Measurements from ENCODE around the gene GPR87.

Gene GPR87

GRCh38 chr3:151281671-151282324, 34.8 kb downstream of the GPR87 start:
- DNase-seq = no peak

GRCh38 chr3:151278230-151278629, 38.4 kb downstream of the GPR87 start, which contains the start of gene P2RY14:
Gene P2RY14 (minus strand): TSS chr3:151278542. CDS start chr3:151214316, 64,226 bp downstream.
- DNase-seq = peak; percentile 22

GRCh38 chr3:151276687-151277042, 40.0 kb downstream of the GPR87 start:
- DNase-seq = peak; percentile 63

GRCh38 chr3:151276038-151276686, 40.5 kb downstream of the GPR87 start:
- DNase-seq = no peak

- no peak for DNase-seq
Measured at GRCh38 chr3:151275091-151275490, 41.5 kb downstream of the GPR87 start.

GRCh38 chr3:151269631-151270030, 47.0 kb downstream of the GPR87 start:
- DNase-seq = no peak

GRCh38 chr3:151268267-151269235, 48.1 kb downstream of the GPR87 start:
- peak; percentile 47 for DNase-seq

- DNase-seq = no peak
Measured at GRCh38 chr3:151267066-151267465, 49.6 kb downstream of the GPR87 start.

- peak; percentile 36 for DNase-seq
Measured at GRCh38 chr3:151265866-151266265, 50.8 kb downstream of the GPR87 start.

GRCh38 chr3:151265166-151265565, 51.5 kb downstream of the GPR87 start:
- DNase-seq = no peak

- DNase-seq = no peak
Measured at GRCh38 chr3:151264605-151265004, 52.0 kb downstream of the GPR87 start.

GRCh38 chr3:151262871-151263525, 53.6 kb downstream of the GPR87 start:
- DNase-seq = no peak

- no peak for DNase-seq
Measured at GRCh38 chr3:151259664-151260063, 57.0 kb downstream of the GPR87 start.

GRCh38 chr3:151256749-151257148, 59.9 kb downstream of the GPR87 start:
- DNase-seq = no peak

- DNase-seq = no peak
Measured at GRCh38 chr3:151248772-151249337, 67.8 kb downstream of the GPR87 start.
